SK-N-MC (cell line): ENCODE measurements around the gene FSCN2.

Source experiments
- EZH2 ChIP-seq: fragments of 200-600 bp; sonication (generic); IDR thresholded peaks from one replicate; pipeline ENCODE4 v1.6.1; 2017; ENCODE audit warnings: antibody characterized with exemption
- FOXP2 ChIP-seq: optimal IDR thresholded peaks from 2 replicates; pipeline ENCODE3; 2011; ENCODE audit warnings: mild to moderate bottlenecking, moderate library complexity; ENCODE audit not compliant: insufficient read depth; ENCODE audit errors: extremely low read length, control extremely low read depth
- POLR2AphosphoS5 ChIP-seq: IDR thresholded peaks from 2 replicates; pipeline ENCODE4 v1.6.1; 2012; ENCODE audit warnings: mild to moderate bottlenecking, low read depth, low read length, borderline replicate concordance

- TF ChIP-seq FOXP2: no peak
- no peak for TF ChIP-seq EZH2
- TF ChIP-seq POLR2AphosphoS5: no peak
These were observed 5.4 kb upstream of the FSCN2 start for GRCh38 chr17:81522491-81523401.
